Endothelial cell of umbilical vein (primary cell): ENCODE measurements around the gene WASF3. TPM values are rescaled to one million over a fixed set of nuclear protein-coding genes. Genes with fewer than 3 reads are reported as not detected.
A peak's percentile ranks its signal among the peaks of the same experiment; 100 is the strongest.

Experiments
- BruUV-seq: library from RNA; stranded (reverse); fragments of 400-500 nt; replicated peaks from 2 replicates; lab custom pipeline; 2021; lab: Mats Ljungman, UMichigan
- CTCF ChIA-PET: fragments of 300-600, 350-600 bp; sonication (Branson Sonifier 250); formaldehyde crosslinking; loops from one replicate; lab custom pipeline; 2021; ENCODE audit warnings: antibody characterized with exemption, inconsistent platforms; lab: Charles Lee
- POLR2A ChIA-PET: fragments of 300-600, 350-600 bp; sonication (Branson Sonifier 250); formaldehyde crosslinking; loops from one replicate; lab custom pipeline; 2021; ENCODE audit warnings: antibody characterized with exemption, inconsistent platforms; lab: Charles Lee
- DNase-seq: peaks from one replicate; pipeline ENCODE4 v3.0.0-alpha.2; 2011; ENCODE audit warnings: low read depth, low spot score
- FAIRE-seq: peaks from 2 replicates; lab custom pipeline; 2011; peaks lifted over from hg19 to GRCh38; lab: Jason Lieb, UNC
- H2AFZ ChIP-seq: 2 replicates; pipeline ENCODE4 v1.6.0; 2012; ENCODE audit warnings: low read depth, low read length, control low read depth, inconsistent platforms
- H3K27ac ChIP-seq: 2 replicates; pipeline ENCODE4 v1.5.1; 2011; ENCODE audit warnings: low read depth, mild to moderate bottlenecking, control low read depth, low read length, moderate library complexity; ENCODE audit not compliant: insufficient read depth
- H3K27me3 ChIP-seq, 2 experiments: 2 replicates each; pipeline versions ENCODE4 v1.6.0 to v1.6.1; 2011; ENCODE audit warnings: low read length in 2 of 2, mixed read lengths in 1 of 2; ENCODE audit not compliant: control insufficient read depth in 2 of 2, insufficient read depth in 2 of 2
- H3K36me3 ChIP-seq, 2 experiments: 2 replicates in 1 of 2; 3 replicates in 1 of 2; pipeline ENCODE4 v1.5.1; 2011; ENCODE audit warnings: low read length in 2 of 2, mild to moderate bottlenecking in 1 of 2, moderate library complexity in 1 of 2; ENCODE audit not compliant: control insufficient read depth in 2 of 2, insufficient read depth in 2 of 2; ENCODE audit errors: extremely low read depth in 1 of 2
- H3K4me1 ChIP-seq: 3 replicates; pipeline ENCODE4 v1.5.1; 2011; ENCODE audit warnings: mild to moderate bottlenecking, low read length; ENCODE audit not compliant: control insufficient read depth, insufficient read depth; ENCODE audit errors: extremely low read depth
- H3K4me2 ChIP-seq: 2 replicates; pipeline ENCODE4 v1.6.1; 2011; ENCODE audit warnings: low read length, control low read depth, mixed read lengths; ENCODE audit not compliant: insufficient read depth
- H3K4me3 ChIP-seq, 3 experiments: fragments of 200-600 bp in 1 of 3; sonication (generic), shearing (Covaris generic) in 1 of 3; replicated peaks in 1 of 3; 2 replicates each; pipeline ENCODE4 v1.5.1; 2011 to 2016; ENCODE audit warnings: control low read depth in 3 of 3, low read length in 3 of 3, mild to moderate bottlenecking in 2 of 3, inconsistent platforms in 1 of 3, low read depth in 1 of 3, moderate library complexity in 1 of 3; ENCODE audit not compliant: insufficient read depth in 1 of 3
- H3K79me2 ChIP-seq: 2 replicates; pipeline ENCODE4 v1.6.0; 2012; ENCODE audit warnings: low read length, inconsistent platforms; ENCODE audit not compliant: control insufficient read depth, insufficient read depth
- H3K9ac ChIP-seq: replicated peaks from 2 replicates; pipeline ENCODE3; 2011; ENCODE audit warnings: low read length, control low read depth; ENCODE audit not compliant: insufficient read depth; ENCODE audit errors: extremely low read depth
- H3K9me1 ChIP-seq: replicated peaks from 3 replicates; pipeline ENCODE4 v1.6.0; 2011; ENCODE audit warnings: mild to moderate bottlenecking, low read length; ENCODE audit not compliant: control insufficient read depth, insufficient read depth; ENCODE audit errors: extremely low read depth
- H3K9me3 ChIP-seq: replicated peaks from 2 replicates; pipeline ENCODE4 v1.5.1; 2012; ENCODE audit warnings: low read length, inconsistent platforms; ENCODE audit not compliant: control insufficient read depth, insufficient read depth
- H4K20me1 ChIP-seq: replicated peaks from 2 replicates; pipeline ENCODE3; 2011; ENCODE audit warnings: mild to moderate bottlenecking, low read length; ENCODE audit not compliant: control insufficient read depth, insufficient read depth; ENCODE audit errors: extremely low read depth
- EZH2 ChIP-seq: IDR thresholded peaks from 2 replicates; pipeline ENCODE4 v1.6.1; 2012; ENCODE audit warnings: borderline replicate concordance, low read depth, mild to moderate bottlenecking, moderate library complexity, low read length, inconsistent platforms; ENCODE audit not compliant: severe bottlenecking
- FOS ChIP-seq: IDR thresholded peaks from 2 replicates; pipeline ENCODE4 v1.6.1; 2011; ENCODE audit warnings: mild to moderate bottlenecking, low read length, moderate library complexity, borderline replicate concordance; ENCODE audit not compliant: insufficient read depth
- GATA2 ChIP-seq: IDR thresholded peaks from 2 replicates; pipeline ENCODE4 v1.7.0; 2011; ENCODE audit warnings: low read depth, mild to moderate bottlenecking, moderate library complexity, mixed read lengths, low read length; ENCODE audit not compliant: insufficient read length, insufficient read depth
- JUN ChIP-seq: IDR thresholded peaks from 2 replicates; pipeline ENCODE4 v1.6.1; 2011; ENCODE audit warnings: borderline replicate concordance, low read depth; ENCODE audit not compliant: insufficient read length, insufficient read depth
- MYC ChIP-seq: IDR thresholded peaks from one replicate; pipeline ENCODE4 v1.6.1; 2011; ENCODE audit warnings: mild to moderate bottlenecking, low read depth, low read length
- POLR2A ChIP-seq: IDR thresholded peaks from 2 replicates; pipeline ENCODE4 v1.6.1; 2012; ENCODE audit warnings: low read depth, mild to moderate bottlenecking, control low read depth, low read length
- POLR2AphosphoS5 ChIP-seq: IDR thresholded peaks from 2 replicates; pipeline ENCODE4 v1.6.1; 2012; ENCODE audit warnings: low read depth, mild to moderate bottlenecking, control low read depth, low read length, moderate library complexity; ENCODE audit not compliant: insufficient read depth
- dilution Hi-C: fragments of 300-500 bp; cut with MboI; formaldehyde crosslinking; loops from one replicate; pipeline ENCODE4 v1.15.0; 2019; ENCODE audit warnings: low sequenced_read_pairs; ENCODE audit not compliant: extremely low pct_ligation_motif_present
- intact Hi-C: fragments of 100-400 bp; cut with micrococcal nuclease; formaldehyde crosslinking; loops from one replicate; pipeline ENCODE4 v1.10.0; 2022
- polyA plus RNA-seq, 4 experiments: library from polyadenylated mRNA; depleted of rRNA in 3 of 4; stranded (reverse) in 3 of 4; unstranded in 1 of 4; fragments of >200 nt; gene quantifications; 2 replicates each; pipeline versions ENCODE4 v1.2.1 to v1.2.3, GENCODE V29; 2011 to 2012; ENCODE audit warnings: missing spikeins in 1 of 4
- total RNA-seq: library from RNA; stranded (reverse); gene quantifications from 2 replicates; pipeline ENCODE4 v1.2.3, GENCODE V29; 2021
- TF ChIP-seq, protein P1 (sequence below), 2 donors: IDR thresholded peaks; 1 replicate in 1 of 2; 2 replicates in 1 of 2; pipeline ENCODE4 v1.5.1; 2011; ENCODE audit warnings: low read length in 2 of 2, mild to moderate bottlenecking in 2 of 2, moderate library complexity in 2 of 2, control low read depth in 1 of 2, inconsistent platforms in 1 of 2, low read depth in 1 of 2; ENCODE audit not compliant: insufficient read depth in 1 of 2; ENCODE audit errors: extremely low read depth in 1 of 2
- TF ChIP-seq, protein P2 (sequence below): IDR thresholded peaks from 2 replicates; pipeline ENCODE4 v1.6.1; 2011; ENCODE audit not compliant: insufficient read depth, insufficient read length

Gene WASF3
- total and polyA plus RNA-seq, 2 donors (not counting 3 experiments of a cell fraction or from before 2014, with no cell fraction given), result 18.5 to 32.4 TPM

DNA sequence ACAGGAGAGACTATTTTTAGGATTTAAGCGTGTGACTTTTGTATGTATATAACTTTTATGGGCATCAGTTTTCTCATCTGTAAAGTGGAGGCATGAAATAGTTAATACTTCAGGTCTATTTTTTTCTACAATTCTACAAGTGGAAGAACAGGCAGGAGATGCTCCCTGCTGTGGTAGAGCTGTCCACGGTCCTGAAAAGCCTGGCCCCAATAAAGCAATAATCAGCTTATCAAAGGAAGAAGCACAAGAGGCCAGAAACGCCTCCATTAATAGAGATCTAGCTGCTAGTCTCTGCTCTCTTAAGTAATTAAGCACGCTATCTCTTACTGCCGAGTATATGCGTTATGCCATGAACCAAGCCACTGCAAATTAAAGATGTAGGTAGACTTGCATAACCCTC is 28.0 kb upstream of the WASF3 start:
- intact Hi-C loops (loop anchor here (5.0 kb wide), 1 partner anchor 47 kb away; no protein-coding TSS in a partner anchor), dilution Hi-C loops (no loop called here)
- Histone ChIP-seq H3K36me3 (no peaks in the 10 kb centered on the region), H3K9me1 (no peaks in the 10 kb centered on the region), H3K27ac (no peak overlapping the region), H3K9ac (no peak overlapping the region), H3K27me3 (no peaks in the 10 kb centered on the region), H3K4me3 (no peak overlapping the region), H4K20me1 (no peaks in the 10 kb centered on the region), H3K4me1 (no peaks in the 10 kb centered on the region), H3K79me2 (no peaks in the 10 kb centered on the region), H3K9me3 (no peaks in the 10 kb centered on the region), H2AFZ (no peak overlapping the region), H3K4me2 (no peak overlapping the region)
- CTCF ChIA-PET, result interaction anchor here (1.0 to 3.8 kb wide), 6 partner anchors 10 to 344 kb away, joined by 3 to 30 read pairs (median 5); no protein-coding TSS in a partner anchor
- BruUV-seq, result no TSS peak
- DNase-seq (peak; percentile 71), FAIRE-seq (peak; percentile 43)
- TF ChIP-seq, protein P1, sequence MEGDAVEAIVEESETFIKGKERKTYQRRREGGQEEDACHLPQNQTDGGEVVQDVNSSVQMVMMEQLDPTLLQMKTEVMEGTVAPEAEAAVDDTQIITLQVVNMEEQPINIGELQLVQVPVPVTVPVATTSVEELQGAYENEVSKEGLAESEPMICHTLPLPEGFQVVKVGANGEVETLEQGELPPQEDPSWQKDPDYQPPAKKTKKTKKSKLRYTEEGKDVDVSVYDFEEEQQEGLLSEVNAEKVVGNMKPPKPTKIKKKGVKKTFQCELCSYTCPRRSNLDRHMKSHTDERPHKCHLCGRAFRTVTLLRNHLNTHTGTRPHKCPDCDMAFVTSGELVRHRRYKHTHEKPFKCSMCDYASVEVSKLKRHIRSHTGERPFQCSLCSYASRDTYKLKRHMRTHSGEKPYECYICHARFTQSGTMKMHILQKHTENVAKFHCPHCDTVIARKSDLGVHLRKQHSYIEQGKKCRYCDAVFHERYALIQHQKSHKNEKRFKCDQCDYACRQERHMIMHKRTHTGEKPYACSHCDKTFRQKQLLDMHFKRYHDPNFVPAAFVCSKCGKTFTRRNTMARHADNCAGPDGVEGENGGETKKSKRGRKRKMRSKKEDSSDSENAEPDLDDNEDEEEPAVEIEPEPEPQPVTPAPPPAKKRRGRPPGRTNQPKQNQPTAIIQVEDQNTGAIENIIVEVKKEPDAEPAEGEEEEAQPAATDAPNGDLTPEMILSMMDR (IDR thresholded peaks at IDR 0.05; ENCODE audit: extremely low read depth in 1 of 2, insufficient read depth in 1 of 2, low read depth in 1 of 2, low read length in 2 of 2), result no peak
- POLR2A ChIA-PET, result no interaction called here

DNA sequence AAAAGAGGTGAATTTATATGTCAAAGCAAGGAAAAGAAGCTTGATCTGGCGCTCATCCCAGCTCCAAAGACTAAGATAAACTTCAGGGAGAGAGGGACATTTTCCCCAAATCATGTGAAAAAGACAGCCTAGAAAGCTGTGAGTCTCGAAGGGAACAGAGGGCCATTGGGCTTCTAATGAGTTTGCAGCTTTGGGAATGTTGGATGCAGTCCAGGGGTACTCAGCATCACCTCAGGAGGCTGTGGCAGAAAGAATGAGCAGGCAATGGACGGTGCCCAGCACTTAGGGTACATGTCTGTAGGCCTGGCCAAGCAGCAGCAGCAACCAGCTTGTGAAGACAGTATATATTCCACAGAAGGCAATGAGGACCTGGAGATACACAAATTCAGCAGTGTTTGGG is 25.7 kb upstream of the WASF3 start:
- intact Hi-C loops, result no loop called here
- no TSS peak for BruUV-seq

More for the DNA sequence above, 25.7 kb upstream of the WASF3 start:
- Histone ChIP-seq H3K4me2 (no peak overlapping the region), H3K27me3 (no peaks in the 10 kb centered on the region), H3K4me3 (no peak overlapping the region), H4K20me1 (no peaks in the 10 kb centered on the region), H3K36me3 (no peaks in the 10 kb centered on the region), H3K9ac (no peak overlapping the region), H2AFZ (no peak overlapping the region), H3K27ac (no peak overlapping the region), H3K4me1 (no peaks in the 10 kb centered on the region), H3K79me2 (no peaks in the 10 kb centered on the region), H3K9me3 (no peaks in the 10 kb centered on the region), H3K9me1 (no peaks in the 10 kb centered on the region)
- FAIRE-seq (no peak), DNase-seq (no peak)
- ChIA-PET CTCF (interaction anchor here (3.8 kb wide), 1 partner anchor 167 kb away, joined by 30 read pairs; no protein-coding TSS in a partner anchor), POLR2A (no interaction called here)
- no peak for TF ChIP-seq POLR2AphosphoS5
- TF ChIP-seq, protein P2, sequence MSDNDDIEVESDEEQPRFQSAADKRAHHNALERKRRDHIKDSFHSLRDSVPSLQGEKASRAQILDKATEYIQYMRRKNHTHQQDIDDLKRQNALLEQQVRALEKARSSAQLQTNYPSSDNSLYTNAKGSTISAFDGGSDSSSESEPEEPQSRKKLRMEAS, result no peak
- TF ChIP-seq, protein P1 (IDR thresholded peaks at IDR 0.05; ENCODE audit: extremely low read depth in 1 of 2, insufficient read depth in 1 of 2, low read depth in 1 of 2, low read length in 2 of 2), result no peak
- TF ChIP-seq GATA2, result no peak
- TF ChIP-seq FOS, result no peak
- TF ChIP-seq EZH2, result no peak
- TF ChIP-seq MYC, result no peak
- TF ChIP-seq POLR2A, result no peak
- TF ChIP-seq JUN, result no peak
- dilution Hi-C loops, result no loop called here
